Fibroblast of skin of right quadriceps (primary cell): ENCODE data around the gene RPL7A.
"Not testable (repeated sequence)": the region's sequence is repeated elsewhere in the genome, so short reads cannot be mapped to it uniquely, and the experiment has no call there.

Experiments used
- DNase-seq: peaks from one replicate; pipeline ENCODE4 v3.0.0-alpha.2; 2013

The RPL7A gene

GRCh38 chr9:133329306-133330156 lies 18.5 kb upstream of the RPL7A start:
- not testable (repeated sequence) for DNase-seq

DNA sequence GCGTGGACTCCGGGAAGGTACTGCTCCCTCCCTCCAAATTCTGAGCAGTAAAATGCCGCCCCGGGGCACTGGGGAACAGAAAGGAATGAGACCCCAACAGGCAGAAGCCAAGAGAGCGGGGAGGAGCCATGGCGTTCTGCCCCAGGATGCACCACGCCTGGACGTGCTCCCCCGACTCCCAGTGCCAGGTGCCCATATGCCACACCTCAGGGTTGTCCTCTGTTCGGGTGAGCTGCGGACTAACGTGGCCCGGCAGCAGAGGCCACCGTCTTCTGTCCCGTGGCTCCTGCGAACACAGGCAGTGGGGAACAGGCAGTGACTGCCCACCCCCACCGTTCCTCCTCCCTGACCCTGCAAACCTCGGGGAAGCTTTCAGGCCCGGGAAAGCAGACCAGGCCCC lies 16.8 kb upstream of the RPL7A start:
- DNase-seq: no peak

- no peak for DNase-seq
These were observed 16.2 kb upstream of the RPL7A start for GRCh38 chr9:133331641-133332380.

DNA sequence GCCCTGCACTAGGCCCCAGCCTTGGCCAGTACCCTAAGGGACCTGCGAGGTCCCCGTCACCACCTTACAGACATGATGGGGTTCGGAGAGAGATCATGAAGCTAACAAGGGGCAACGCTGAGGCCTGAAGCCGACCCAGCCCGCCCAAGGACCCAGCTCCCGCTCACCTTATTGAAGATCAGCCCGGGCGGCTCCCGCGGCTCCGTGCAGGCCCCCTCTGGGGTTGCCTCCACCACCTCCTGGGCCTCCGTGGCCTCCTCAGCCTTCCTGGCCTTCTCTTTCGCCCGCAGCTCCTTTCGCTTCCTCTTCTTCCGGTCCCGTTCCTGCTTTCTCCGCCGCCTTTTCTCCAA lies 15.7 kb upstream of the RPL7A start:
- no peak for DNase-seq

DNA sequence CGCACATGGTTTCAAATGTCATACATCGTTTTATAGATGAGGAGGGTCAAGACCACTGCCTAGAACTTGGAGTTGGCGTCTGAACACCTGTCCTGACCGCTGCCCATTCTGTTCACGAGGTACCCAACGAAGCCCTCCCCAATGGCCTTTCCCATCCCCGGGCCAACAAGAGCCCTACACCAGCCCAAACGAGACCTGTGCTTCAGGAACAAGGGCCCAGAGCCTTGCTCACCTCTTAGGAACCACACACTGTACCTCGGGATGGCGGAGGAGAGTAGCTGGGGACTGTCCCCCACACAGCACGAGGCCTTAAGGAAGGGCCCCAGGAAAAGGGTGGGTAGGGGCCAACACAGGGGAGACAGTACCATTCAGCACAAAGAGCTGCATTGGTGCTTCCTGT lies 15.0 kb upstream of the RPL7A start:
- DNase-seq: no peak

GRCh38 chr9:133333566-133333965 lies 14.5 kb upstream of the RPL7A start:
- DNase-seq: no peak

- no peak for DNase-seq
These were observed 13.9 kb upstream of the RPL7A start for GRCh38 chr9:133334161-133334560.

DNA sequence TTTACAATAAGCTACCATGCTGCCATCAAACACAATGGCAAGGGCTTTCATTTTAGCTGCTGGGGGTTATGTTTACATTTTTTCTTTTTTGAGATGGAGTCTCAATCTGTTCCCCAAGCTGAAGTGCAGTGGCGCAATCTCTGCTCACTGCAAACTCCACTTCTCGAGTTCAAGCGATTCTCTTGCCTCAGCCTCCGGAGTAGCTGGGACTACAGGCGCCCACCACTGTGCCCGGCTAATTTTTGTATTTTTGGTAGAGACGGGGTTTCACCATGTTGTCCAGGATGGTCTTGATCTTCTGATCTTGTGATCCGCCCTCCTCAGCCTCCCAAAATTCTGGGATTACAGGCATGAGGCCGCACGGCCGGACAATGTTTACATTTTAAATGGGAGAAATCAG lies 13.1 kb upstream of the RPL7A start:
- DNase-seq: not testable (repeated sequence)

GRCh38 chr9:133335924-133336811 lies 11.8 kb upstream of the RPL7A start, which contains the start of gene SURF6:
SURF6 (minus strand) TSS chr9:133336188; CDS start chr9:133336132, 56 bp downstream.
- DNase-seq: peak; percentile 89

DNA sequence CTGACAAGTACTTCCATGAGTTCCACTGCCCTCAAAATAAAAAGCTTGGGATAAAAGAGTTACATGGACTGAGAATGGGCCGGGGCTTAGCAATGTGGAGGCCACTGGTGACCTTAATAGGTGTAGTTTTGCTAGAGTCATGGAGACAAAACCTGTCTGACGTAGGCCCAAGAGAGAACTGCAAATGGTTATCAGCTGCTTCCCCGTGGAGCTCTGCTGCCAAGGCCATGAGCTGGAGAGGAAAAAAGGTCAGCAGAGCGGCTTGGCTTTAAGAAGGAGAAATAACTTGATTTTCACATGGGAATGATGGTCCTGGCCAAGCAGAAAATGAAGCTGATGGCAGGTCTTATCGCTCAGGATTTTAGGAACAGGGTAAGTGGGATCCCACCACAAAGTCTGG lies 8.4 kb upstream of the RPL7A start:
- no peak for DNase-seq

DNA sequence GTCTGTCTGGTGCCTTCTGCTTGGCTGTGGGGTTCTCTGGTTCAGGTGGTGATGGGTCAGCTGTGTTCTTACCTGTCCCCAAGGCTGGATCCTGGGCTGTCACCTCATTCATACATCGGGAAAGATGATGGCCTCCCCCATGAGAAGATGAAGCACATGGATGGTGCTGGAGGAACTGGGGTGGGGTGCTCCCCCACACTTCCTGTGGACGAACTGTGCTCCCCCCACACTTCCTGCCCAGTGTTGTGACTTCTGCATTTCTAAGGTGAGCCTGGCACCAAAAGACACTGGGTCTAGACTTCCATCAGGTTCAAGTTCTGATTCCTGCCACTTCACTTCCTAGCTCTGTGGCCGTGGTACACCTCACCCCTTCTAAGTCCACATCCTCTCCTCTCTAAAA lies 7.8 kb upstream of the RPL7A start:
- DNase-seq: no peak

DNA sequence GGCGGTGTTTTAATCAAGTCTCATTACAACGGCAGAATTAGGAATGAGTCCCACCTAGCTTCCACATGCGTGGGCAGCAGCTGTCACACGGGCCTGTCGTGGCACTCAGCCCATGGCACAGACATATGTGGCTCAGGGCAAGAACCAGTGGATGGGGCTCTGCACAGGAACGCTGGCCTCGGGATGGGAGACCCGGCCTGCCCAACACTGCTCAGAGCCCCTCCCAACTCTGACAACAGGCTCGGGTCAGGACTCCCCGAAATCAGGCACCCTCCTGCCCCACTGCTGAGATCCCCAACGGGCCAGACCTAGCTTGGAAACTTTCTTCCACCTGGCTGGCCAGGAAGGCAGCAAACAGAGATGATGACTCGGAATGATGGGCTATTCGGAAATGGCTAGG lies 7.1 kb upstream of the RPL7A start:
- no peak for DNase-seq

- no peak for DNase-seq
These were observed 6.5 kb upstream of the RPL7A start for GRCh38 chr9:133341369-133342068.

- no peak for DNase-seq
These were observed 6.0 kb upstream of the RPL7A start for GRCh38 chr9:133342069-133342406.

DNA sequence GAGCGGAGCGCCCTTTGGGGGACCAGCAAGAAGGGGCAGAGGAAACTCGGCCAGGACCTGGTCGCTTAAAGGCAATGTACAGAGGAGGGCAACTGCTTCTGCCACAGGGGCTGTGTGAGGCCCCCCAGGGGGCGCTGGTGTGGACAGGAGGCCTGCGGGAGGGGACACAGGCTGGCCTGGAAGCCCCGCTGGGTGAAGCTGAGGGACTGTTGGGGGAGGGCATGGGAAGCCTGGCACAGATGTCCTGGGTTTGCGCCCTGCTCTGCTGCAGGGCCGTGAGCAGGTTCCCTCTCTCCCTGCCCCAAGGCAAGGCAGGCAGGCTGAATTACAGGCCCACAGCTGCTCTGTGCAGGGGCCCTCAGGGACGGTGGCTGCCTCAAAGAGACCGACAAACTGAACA lies 5.4 kb upstream of the RPL7A start:
- no peak for DNase-seq

- DNase-seq: no peak
These were observed 3.9 kb upstream of the RPL7A start for GRCh38 chr9:133344071-133344470.

GRCh38 chr9:133344979-133345378 lies 3.0 kb upstream of the RPL7A start:
- DNase-seq: no peak

DNA sequence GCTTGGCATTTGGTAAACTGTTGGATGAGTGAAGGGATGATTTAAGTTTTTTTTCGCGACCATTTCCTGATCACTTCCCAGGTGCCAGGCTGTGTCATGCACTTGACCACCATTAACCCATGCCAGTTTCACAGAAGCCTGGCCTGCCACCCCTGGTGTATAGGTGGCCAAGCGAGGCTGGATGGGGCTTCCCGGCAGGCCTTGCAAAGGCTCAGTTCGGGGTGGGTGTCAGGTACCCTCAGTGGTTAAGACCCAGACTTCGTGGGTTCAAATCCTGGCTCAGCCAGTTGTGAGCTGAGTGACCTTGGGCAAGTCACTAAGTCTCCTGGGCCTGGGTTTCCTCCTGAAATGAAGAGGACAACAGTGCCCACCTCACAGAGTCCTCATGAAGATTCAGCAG lies 2.4 kb upstream of the RPL7A start:
- DNase-seq: no peak

GRCh38 chr9:133346021-133346785 lies 1.8 kb upstream of the RPL7A start:
- DNase-seq: no peak

DNA sequence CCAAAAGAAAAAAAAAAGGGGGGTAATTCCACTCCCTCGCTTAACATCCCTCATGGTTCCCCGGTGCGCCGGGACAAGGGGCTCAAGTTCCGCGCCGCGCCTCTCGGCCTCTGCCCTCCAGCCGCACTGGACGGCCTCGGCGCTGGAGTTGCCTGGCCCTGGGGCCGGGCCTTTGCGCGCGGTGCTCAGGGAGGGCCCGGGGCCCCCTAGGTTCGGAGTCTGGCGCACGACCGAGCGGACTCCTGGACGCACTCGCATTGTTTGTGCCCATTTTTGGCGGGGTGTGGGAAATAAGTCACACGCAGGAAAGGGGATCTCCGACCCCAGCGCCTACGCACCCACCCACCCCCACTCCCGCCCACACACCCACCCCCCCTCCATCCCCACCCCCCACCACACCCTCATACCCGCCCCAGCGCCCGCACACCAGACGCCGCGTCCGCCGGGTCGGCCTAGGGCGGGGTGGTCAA lies 468 bp upstream of the RPL7A start:
- DNase-seq: peak; percentile 24

DNA sequence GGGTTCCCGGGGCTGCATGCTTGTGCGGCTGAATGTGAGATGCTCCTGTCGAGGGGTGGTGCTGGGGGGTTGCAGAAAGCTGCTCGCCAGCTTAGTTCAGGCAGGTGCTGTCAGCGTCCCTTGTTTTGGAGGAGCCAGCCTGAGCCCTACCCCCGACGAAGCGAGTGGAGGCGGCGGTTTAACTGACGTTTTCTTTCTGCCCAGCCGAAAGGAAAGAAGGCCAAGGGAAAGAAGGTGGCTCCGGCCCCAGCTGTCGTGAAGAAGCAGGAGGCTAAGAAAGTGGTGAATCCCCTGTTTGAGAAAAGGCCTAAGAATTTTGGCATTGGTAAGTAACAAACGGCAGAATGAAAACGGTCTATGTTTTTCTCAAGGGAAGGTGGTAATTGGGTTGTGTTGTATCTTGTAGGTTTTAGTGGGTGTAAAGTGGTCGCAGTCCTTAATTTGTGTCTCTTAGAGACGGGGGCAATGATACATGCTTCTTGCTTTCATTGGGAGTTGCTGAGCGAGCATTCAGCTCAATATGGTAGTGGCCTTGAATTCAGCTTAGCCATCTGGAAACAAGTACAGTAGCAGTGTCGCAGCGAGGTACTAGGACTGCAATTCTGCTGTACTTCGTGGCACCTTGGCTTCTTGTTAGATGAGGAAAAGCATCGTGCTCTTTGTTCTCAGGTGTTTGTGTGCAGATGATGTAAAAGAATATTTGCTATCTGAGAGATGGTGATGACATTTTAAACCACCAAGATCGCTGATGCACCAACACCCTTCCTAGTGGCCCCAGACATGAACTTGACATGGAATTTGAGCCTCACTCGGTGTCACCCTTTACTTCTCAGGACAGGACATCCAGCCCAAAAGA lies 928 bp downstream of the RPL7A start:
- no peak for DNase-seq
